ENCODE results near the gene SYNE3. TPM values are rescaled to one million over a fixed set of nuclear protein-coding genes. Genes with fewer than 3 reads are reported as not detected.

The SYNE3 gene
- total and polyA plus RNA-seq, 4 donors, result 0.47 to 9.0 (median 4.7) TPM

DNA sequence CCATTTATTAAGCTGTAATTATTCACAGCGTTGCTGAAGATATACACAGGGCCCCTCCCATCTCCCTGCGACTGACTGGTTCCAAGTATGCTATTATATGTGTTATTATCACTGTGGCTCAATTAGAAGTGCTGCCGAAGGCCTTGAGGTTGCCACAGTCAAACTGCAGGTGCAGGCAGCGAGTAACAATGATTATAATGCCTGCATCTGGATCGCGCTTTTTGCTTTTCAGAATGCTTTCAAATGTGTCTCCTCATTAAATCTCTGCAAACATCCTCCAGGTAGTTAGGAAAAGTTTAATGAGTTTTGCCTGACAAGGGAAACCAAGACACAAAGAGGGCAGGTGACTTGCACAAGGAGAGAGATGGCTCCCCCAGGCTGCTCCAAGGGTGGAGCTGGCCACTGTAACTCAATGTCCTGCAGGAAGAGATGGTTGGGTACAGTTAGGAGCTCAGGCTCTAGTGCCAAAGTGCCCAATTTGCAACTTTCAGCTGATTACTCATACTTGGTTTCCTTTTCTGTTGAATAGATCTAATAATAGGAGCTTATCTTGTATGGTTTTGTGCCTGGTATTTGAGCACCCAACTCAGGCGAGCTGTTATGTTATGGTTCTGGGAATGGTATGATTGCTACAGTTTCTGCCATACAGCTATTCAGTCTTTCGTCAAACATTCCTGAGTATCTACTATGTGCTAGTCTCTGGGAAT, 1.7 kb upstream of the SYNE3 start:
- TF ChIP-seq GABPA (IDR thresholded peaks at IDR 0.05 in 1 of 2, conservative IDR thresholded peaks at IDR 0.05 in 1 of 2), result no peak
- TF ChIP-seq, protein P1, sequence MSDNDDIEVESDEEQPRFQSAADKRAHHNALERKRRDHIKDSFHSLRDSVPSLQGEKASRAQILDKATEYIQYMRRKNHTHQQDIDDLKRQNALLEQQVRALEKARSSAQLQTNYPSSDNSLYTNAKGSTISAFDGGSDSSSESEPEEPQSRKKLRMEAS (IDR thresholded peaks at IDR 0.05), result no peak
- no peak for TF ChIP-seq TAF1 (conservative IDR thresholded peaks at IDR 0.05)
- TF ChIP-seq HNF4G (IDR thresholded peaks at IDR 0.05), result no peak
- TF ChIP-seq FOXA2 (IDR thresholded peaks at IDR 0.05), result no peak
- TF ChIP-seq NR2F2 (IDR thresholded peaks at IDR 0.05), result no peak
- no peak for TF ChIP-seq FOXA1 (IDR thresholded peaks at IDR 0.05)
- Histone ChIP-seq H3K36me3 (ENCODE audit: control insufficient read depth in 4 of 4, insufficient read depth in 3 of 4, low read depth in 1 of 4, low read length in 3 of 4) (no peaks in the 10 kb centered on the region), H3K4me1 (ENCODE audit: control insufficient read depth in 4 of 4, insufficient read depth in 4 of 4, low read length in 3 of 4) (peaks cover 18 to 54% (median 44%) of the 10 kb centered on the region in 4 donors), H3K4me3 (ENCODE audit: low read depth in 1 of 3, low read length in 3 of 3) (no peak overlapping the region), H3K27me3 (ENCODE audit: control insufficient read depth in 4 of 4, insufficient read depth in 4 of 4, low read length in 3 of 4) (no peaks in the 10 kb centered on the region), H3K27ac (ENCODE audit: low read depth in 1 of 2, low read length in 2 of 2) (no peak overlapping the region), H3K9me3 (ENCODE audit: control insufficient read depth in 4 of 4, low read length in 3 of 4) (no peaks in the 10 kb centered on the region), H3K9ac (ENCODE audit: low read depth in 1 of 2, low read length in 2 of 2) (no peak overlapping the region)
- no peak for DNase-seq (ENCODE audit: low spot score)
- 84% methylated on average over 8 of the region's 8 CpGs for WGBS

DNA sequence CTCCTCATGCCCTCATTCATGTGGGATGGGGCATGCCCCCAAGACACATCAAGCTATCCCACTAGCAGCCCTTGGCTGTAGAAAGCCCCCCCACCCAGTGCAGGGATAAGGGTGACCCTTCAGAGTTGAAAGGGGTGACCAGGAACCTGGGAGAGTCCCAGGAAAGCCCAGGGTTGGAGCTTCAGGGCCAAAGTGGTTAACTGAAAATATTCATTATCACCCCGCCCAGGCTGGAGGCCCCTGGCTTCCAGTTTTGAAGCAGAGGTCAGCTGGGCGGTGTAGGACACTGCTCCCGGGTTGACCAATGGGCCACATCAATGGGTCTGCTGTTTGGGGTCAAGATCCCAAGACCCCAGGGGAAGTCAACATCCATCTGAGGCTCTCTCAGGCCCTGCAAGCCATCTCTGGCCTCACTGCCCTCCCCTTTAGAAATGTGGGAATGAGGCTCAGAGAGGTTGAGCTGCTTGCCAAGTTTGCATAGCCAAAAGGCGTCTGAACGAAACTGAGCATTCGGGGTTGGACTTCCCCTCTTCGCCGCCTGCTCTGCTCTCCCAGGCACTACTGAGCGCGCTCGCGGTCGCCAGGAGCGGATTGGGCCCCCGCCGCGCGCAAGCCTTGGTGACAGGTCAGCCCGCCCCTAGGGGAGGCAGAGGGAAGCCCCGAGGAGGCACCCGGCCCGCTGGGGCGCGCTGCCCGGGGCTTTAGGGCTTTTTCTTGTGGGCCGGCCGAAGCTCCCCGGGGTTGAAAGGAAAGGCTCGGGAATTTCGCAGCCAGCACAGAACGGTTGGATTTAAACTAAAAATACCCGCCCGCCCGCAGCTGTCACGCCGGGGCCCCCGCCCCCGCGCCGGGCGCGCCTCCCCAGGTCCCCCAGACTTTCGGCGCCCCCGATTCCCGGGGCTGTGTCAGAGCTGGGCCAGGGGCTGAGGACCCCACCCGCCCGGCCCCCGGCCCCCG, 576 bp downstream of the SYNE3 start:
- H3K4me1 ChIP-seq (ENCODE audit: control insufficient read depth in 4 of 4, insufficient read depth in 4 of 4, low read length in 3 of 4), result peaks cover 18 to 44% (median 37%) of the 10 kb centered on the region in 4 donors
- H3K27me3 ChIP-seq (ENCODE audit: control insufficient read depth in 4 of 4, insufficient read depth in 4 of 4, low read length in 3 of 4), result no peaks in the 10 kb centered on the region

More for the DNA sequence above, 576 bp downstream of the SYNE3 start:
- Histone ChIP-seq H3K4me3 (ENCODE audit: low read depth in 1 of 3, low read length in 3 of 3) (peak overlapping the region; percentile 28 to 86 (median 43)), H3K27ac (ENCODE audit: low read depth in 1 of 2, low read length in 2 of 2) (peak overlapping the region; percentile 65 to 71), H3K9ac (ENCODE audit: low read depth in 1 of 2, low read length in 2 of 2) (peak overlapping the region; percentile 16 to 58), H3K36me3 (ENCODE audit: control insufficient read depth in 4 of 4, insufficient read depth in 3 of 4, low read depth in 1 of 4, low read length in 3 of 4) (no peaks in the 10 kb centered on the region), H3K9me3 (ENCODE audit: control insufficient read depth in 4 of 4, low read length in 3 of 4) (no peaks in the 10 kb centered on the region)
- DNase-seq (ENCODE audit: low spot score), result peak; percentile 66
- no peak for TF ChIP-seq JUND (IDR thresholded peaks at IDR 0.05)
- no peak for TF ChIP-seq NR2F2 (IDR thresholded peaks at IDR 0.05)
- TF ChIP-seq, protein P2, sequence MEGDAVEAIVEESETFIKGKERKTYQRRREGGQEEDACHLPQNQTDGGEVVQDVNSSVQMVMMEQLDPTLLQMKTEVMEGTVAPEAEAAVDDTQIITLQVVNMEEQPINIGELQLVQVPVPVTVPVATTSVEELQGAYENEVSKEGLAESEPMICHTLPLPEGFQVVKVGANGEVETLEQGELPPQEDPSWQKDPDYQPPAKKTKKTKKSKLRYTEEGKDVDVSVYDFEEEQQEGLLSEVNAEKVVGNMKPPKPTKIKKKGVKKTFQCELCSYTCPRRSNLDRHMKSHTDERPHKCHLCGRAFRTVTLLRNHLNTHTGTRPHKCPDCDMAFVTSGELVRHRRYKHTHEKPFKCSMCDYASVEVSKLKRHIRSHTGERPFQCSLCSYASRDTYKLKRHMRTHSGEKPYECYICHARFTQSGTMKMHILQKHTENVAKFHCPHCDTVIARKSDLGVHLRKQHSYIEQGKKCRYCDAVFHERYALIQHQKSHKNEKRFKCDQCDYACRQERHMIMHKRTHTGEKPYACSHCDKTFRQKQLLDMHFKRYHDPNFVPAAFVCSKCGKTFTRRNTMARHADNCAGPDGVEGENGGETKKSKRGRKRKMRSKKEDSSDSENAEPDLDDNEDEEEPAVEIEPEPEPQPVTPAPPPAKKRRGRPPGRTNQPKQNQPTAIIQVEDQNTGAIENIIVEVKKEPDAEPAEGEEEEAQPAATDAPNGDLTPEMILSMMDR (IDR thresholded peaks at IDR 0.05; ENCODE audit: low read depth, low read length, missing input control), result peak; percentile 33
- TF ChIP-seq, protein P3, sequence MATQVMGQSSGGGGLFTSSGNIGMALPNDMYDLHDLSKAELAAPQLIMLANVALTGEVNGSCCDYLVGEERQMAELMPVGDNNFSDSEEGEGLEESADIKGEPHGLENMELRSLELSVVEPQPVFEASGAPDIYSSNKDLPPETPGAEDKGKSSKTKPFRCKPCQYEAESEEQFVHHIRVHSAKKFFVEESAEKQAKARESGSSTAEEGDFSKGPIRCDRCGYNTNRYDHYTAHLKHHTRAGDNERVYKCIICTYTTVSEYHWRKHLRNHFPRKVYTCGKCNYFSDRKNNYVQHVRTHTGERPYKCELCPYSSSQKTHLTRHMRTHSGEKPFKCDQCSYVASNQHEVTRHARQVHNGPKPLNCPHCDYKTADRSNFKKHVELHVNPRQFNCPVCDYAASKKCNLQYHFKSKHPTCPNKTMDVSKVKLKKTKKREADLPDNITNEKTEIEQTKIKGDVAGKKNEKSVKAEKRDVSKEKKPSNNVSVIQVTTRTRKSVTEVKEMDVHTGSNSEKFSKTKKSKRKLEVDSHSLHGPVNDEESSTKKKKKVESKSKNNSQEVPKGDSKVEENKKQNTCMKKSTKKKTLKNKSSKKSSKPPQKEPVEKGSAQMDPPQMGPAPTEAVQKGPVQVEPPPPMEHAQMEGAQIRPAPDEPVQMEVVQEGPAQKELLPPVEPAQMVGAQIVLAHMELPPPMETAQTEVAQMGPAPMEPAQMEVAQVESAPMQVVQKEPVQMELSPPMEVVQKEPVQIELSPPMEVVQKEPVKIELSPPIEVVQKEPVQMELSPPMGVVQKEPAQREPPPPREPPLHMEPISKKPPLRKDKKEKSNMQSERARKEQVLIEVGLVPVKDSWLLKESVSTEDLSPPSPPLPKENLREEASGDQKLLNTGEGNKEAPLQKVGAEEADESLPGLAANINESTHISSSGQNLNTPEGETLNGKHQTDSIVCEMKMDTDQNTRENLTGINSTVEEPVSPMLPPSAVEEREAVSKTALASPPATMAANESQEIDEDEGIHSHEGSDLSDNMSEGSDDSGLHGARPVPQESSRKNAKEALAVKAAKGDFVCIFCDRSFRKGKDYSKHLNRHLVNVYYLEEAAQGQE (IDR thresholded peaks at IDR 0.05), result no peak
- TF ChIP-seq YY1 (IDR thresholded peaks at IDR 0.05), result no peak
- TF ChIP-seq TAF1 (conservative IDR thresholded peaks at IDR 0.05), result no peak
- TF ChIP-seq RAD21 (IDR thresholded peaks at IDR 0.05), result peak in 1 of 2 donors; percentile 25
- TF ChIP-seq, protein P4, sequence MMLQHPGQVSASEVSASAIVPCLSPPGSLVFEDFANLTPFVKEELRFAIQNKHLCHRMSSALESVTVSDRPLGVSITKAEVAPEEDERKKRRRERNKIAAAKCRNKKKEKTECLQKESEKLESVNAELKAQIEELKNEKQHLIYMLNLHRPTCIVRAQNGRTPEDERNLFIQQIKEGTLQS (IDR thresholded peaks at IDR 0.05), result no peak
- TF ChIP-seq SP1 (IDR thresholded peaks at IDR 0.05), result no peak
- TF ChIP-seq FOXA1 (IDR thresholded peaks at IDR 0.05), result no peak
- 1% methylated on average over 50 of the region's 50 CpGs for WGBS

All from liver (tissue), 9 donors.